Naive thymus-derived CD4-positive, alpha-beta T cell (primary cell): ENCODE measurements around the gene BCR. TPM values are rescaled to one million over a fixed set of nuclear protein-coding genes. Genes with fewer than 3 reads are reported as not detected.

Experiments used
- ATAC-seq: fragments of 150-1000 bp; cut with Tn5 transposase; 2 replicates; pipeline ENCODE4 v1.10.0; 2021; ENCODE audit warnings: mild to moderate bottlenecking, moderate library complexity
- CTCF ChIA-PET: fragments of 350-600 bp; sonication (Branson Sonifier 250); formaldehyde crosslinking; loops from one replicate; lab custom pipeline; 2021; ENCODE audit warnings: antibody characterized with exemption; lab: Charles Lee
- POLR2A ChIA-PET: fragments of 350-600 bp; sonication (Branson Sonifier 250); formaldehyde crosslinking; loops from one replicate; lab custom pipeline; 2021; ENCODE audit warnings: antibody characterized with exemption, inconsistent platforms; lab: Charles Lee
- DNase-seq, 9 donors: peaks; one replicate each; pipeline versions ENCODE4 v3.0.0 to v3.0.0-alpha.2; 2020 to 2022; ENCODE audit warnings: mixed read lengths in 1 of 9
- H3K27ac ChIP-seq: one replicate; pipeline ENCODE4 v1.7.0; 2013; ENCODE audit warnings: mild to moderate bottlenecking, low read depth, low read length, moderate library complexity
- H3K27me3 ChIP-seq, 2 donors: one replicate each; pipeline ENCODE4 v1.7.0; 2013; ENCODE audit warnings: low read length in 2 of 2, mild to moderate bottlenecking in 2 of 2, moderate library complexity in 2 of 2; ENCODE audit not compliant: control insufficient read depth in 2 of 2, insufficient read depth in 2 of 2
- H3K36me3 ChIP-seq, 3 experiments: 1 replicate in 2 of 3; 2 replicates in 1 of 3; pipeline ENCODE4 v1.7.0; 2013; ENCODE audit warnings: low read length in 3 of 3, mild to moderate bottlenecking in 3 of 3, moderate library complexity in 1 of 3; ENCODE audit not compliant: insufficient read depth in 3 of 3, control insufficient read depth in 2 of 3
- H3K4me1 ChIP-seq, 2 donors: one replicate each; pipeline ENCODE4 v1.7.0; 2013; ENCODE audit warnings: low read length in 2 of 2, mild to moderate bottlenecking in 2 of 2, moderate library complexity in 1 of 2; ENCODE audit not compliant: control insufficient read depth in 2 of 2, insufficient read depth in 2 of 2
- H3K4me3 ChIP-seq: 2 replicates; pipeline ENCODE4 v1.7.0; 2013; ENCODE audit warnings: mild to moderate bottlenecking, low read length
- H3K9me3 ChIP-seq, 3 experiments: 1 replicate in 2 of 3; 2 replicates in 1 of 3; pipeline ENCODE4 v1.7.0; 2013; ENCODE audit warnings: low read length in 3 of 3; ENCODE audit not compliant: control insufficient read depth in 2 of 3
- H3K27ac Mint-ChIP-seq, 9 donors: one replicate each; pipeline ENCODE4 v1.8.0; 2020 to 2022; ENCODE audit warnings: mixed read lengths in 9 of 9, mild to moderate bottlenecking in 8 of 9, moderate library complexity in 5 of 9, inconsistent platforms in 2 of 9
- H3K27me3 Mint-ChIP-seq, 5 donors: one replicate each; pipeline ENCODE4 v1.8.0; 2021 to 2022; ENCODE audit warnings: mixed read lengths in 5 of 5, mild to moderate bottlenecking in 1 of 5
- H3K36me3 Mint-ChIP-seq, 5 donors: one replicate each; pipeline ENCODE4 v1.8.0; 2020 to 2022; ENCODE audit warnings: mixed read lengths in 5 of 5, mild to moderate bottlenecking in 3 of 5, inconsistent platforms in 1 of 5
- H3K4me1 Mint-ChIP-seq, 7 donors: one replicate each; pipeline ENCODE4 v1.8.0; 2020 to 2022; ENCODE audit warnings: mixed read lengths in 7 of 7, mild to moderate bottlenecking in 3 of 7, inconsistent platforms in 1 of 7
- H3K4me3 Mint-ChIP-seq, 10 donors: one replicate each; pipeline ENCODE4 v1.8.0; 2020 to 2022; ENCODE audit warnings: mild to moderate bottlenecking in 10 of 10, mixed read lengths in 10 of 10, moderate library complexity in 6 of 10, inconsistent platforms in 2 of 10
- H3K9me3 Mint-ChIP-seq, 11 donors: one replicate each; pipeline ENCODE4 v1.8.0; 2020 to 2022; ENCODE audit warnings: mixed read lengths in 11 of 11, mild to moderate bottlenecking in 4 of 11, inconsistent platforms in 1 of 11, moderate library complexity in 1 of 11
- intact Hi-C, 2 donors: fragments of 100-400 bp; cut with micrococcal nuclease; formaldehyde crosslinking; loops; one replicate each; pipeline ENCODE4 v1.15.1; 2023
- polyA plus RNA-seq, 2 donors: library from polyadenylated mRNA; unstranded; fragments of 300-500 nt; fragmentation: Illumina TruSeq; gene quantifications; one replicate each; pipeline ENCODE4 v1.2.3, GENCODE V29; 2021
- total RNA-seq, 6 experiments: library from RNA in 5 of 6; stranded (reverse) in 5 of 6; gene quantifications; 1 replicate in 5 of 6; 2 replicates in 1 of 6; pipeline ENCODE4 v1.2.3 and lab custom pipeline; 2021 to 2026

BCR gene
- total and polyA plus RNA-seq, 7 experiments from 2014 or later = 6.1 to 103 (median 83.8) TPM

GRCh38 chr22:23267226-23268043 lies 87.1 kb downstream of the BCR start:
- intact Hi-C loops = no loop called here
- Mint-ChIP-seq H3K4me1 (peaks cover 0 to 21% (median 6%) of the 10 kb centered on the region in 7 donors), H3K36me3 (peaks cover 4 to 33% (median 9%) of the 10 kb centered on the region in 5 donors), H3K9me3 (no peaks in the 10 kb centered on the region), H3K27ac (peak overlapping the region in 6 of 9 donors; percentile 16 to 56 (median 38)), H3K27me3 (no peaks in the 10 kb centered on the region), H3K4me3 (no peak overlapping the region)
- ChIA-PET CTCF (no interaction called here), POLR2A (interaction anchor here (0.9 kb wide), 1 partner anchor 90 kb away, joined by 3 read pairs; no protein-coding TSS in a partner anchor)
- no peaks in the 10 kb centered on the region for H3K4me1 ChIP-seq
- DNase-seq (no peak), ATAC-seq (no peak)
- no peak overlapping the region for H3K4me3 ChIP-seq
- H3K9me3 ChIP-seq = no peaks in the 10 kb centered on the region
- H3K27ac ChIP-seq = no peak overlapping the region
- peaks cover 0 to 94% (median 0%) of the 10 kb centered on the region in 3 experiments for H3K36me3 ChIP-seq
- H3K27me3 ChIP-seq = no peaks in the 10 kb centered on the region

GRCh38 chr22:23268139-23268712 lies 87.9 kb downstream of the BCR start:
- Histone ChIP-seq H3K9me3 (no peaks in the 10 kb centered on the region), H3K4me3 (no peak overlapping the region), H3K36me3 (peaks cover 0 to 94% (median under 1%) of the 10 kb centered on the region in 3 experiments), H3K27me3 (no peaks in the 10 kb centered on the region), H3K4me1 (no peaks in the 10 kb centered on the region), H3K27ac (no peak overlapping the region)
- H3K4me1 Mint-ChIP-seq = peaks cover 0 to 21% (median 6%) of the 10 kb centered on the region in 7 donors
- peaks cover 4 to 38% (median 9%) of the 10 kb centered on the region in 5 donors for H3K36me3 Mint-ChIP-seq
- H3K4me3 Mint-ChIP-seq = no peak overlapping the region
- no peaks in the 10 kb centered on the region for H3K9me3 Mint-ChIP-seq
- intact Hi-C loops = no loop called here
- no peaks in the 10 kb centered on the region for H3K27me3 Mint-ChIP-seq
- ATAC-seq (no peak), DNase-seq (no peak)
- H3K27ac Mint-ChIP-seq = peak overlapping the region in 3 of 9 donors; percentile 16 to 38 (median 32)
- ChIA-PET POLR2A (no interaction called here), CTCF (no interaction called here)

- no peaks in the 10 kb centered on the region for H3K9me3 Mint-ChIP-seq
Observed at GRCh38 chr22:23268877-23269276, 88.6 kb downstream of the BCR start.

DNA sequence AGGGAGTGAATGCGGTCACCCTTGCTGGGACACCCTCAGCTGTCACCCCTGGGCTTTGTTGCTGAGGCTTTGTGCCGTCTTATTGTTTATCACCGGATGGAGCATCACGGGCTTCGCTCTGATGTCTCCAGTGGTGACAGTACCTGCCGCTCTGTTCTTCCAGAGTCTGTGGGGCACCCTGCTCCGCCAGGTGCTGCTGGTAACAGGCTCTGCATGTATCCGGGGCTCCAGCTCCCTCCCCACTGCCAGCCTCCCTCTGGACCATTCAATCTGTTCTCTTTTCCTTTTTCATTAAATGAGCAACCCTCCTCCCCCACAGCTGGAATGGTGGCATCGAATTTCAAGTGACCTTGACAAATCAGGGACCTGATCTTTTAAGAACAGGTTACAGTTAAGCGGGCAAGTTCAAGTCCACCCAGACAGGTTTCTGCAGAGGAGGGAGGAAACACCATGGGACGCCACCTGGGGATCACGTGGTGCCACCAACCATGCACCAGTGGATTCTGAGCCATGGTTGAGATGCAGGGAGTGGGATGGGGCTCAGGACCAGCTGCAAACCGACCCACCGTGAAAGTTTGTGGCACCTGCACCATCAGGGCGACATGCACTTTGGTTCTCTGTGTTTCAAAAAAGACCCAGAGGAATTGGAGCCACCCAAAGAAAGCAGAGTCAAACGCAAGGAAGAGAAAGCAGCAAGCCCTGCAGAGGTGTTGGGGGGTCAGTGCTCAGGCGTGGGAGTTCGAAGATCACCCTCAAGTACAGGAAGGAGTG lies 89.3 kb downstream of the BCR start:
- Mint-ChIP-seq H3K4me1 (peaks cover 0 to 11% (median 4%) of the 10 kb centered on the region in 7 donors), H3K36me3 (peaks cover 0 to 37% (median 6%) of the 10 kb centered on the region in 5 donors), H3K27ac (peak overlapping the region in 2 of 9 donors; percentile 56 to 67), H3K27me3 (no peaks in the 10 kb centered on the region), H3K9me3 (no peaks in the 10 kb centered on the region), H3K4me3 (no peak overlapping the region)
- no peaks in the 10 kb centered on the region for H3K9me3 ChIP-seq
- ATAC-seq (no peak), DNase-seq (no peak)
- H3K36me3 ChIP-seq = peaks cover 0 to 93% (median 12%) of the 10 kb centered on the region in 3 experiments
- no peaks in the 10 kb centered on the region for H3K4me1 ChIP-seq
- no peak overlapping the region for H3K4me3 ChIP-seq
- intact Hi-C loops = no loop called here
- ChIA-PET POLR2A (interaction anchor here (0.9 kb wide), 2 partner anchors 84 to 86 kb away, joined by 3 read pairs; no protein-coding TSS in a partner anchor), CTCF (interaction anchor here (1.3 to 1.6 kb wide), 2 partner anchors 12 to 93 kb away, joined by 5 read pairs; no protein-coding TSS in a partner anchor)
- H3K27ac ChIP-seq = no peak overlapping the region
- H3K27me3 ChIP-seq = no peaks in the 10 kb centered on the region

More at GRCh38 chr22:23268877-23269276, 88.6 kb downstream of the BCR start:
- no peak overlapping the region for H3K4me3 ChIP-seq
- peaks cover 0 to 94% (median 7%) of the 10 kb centered on the region in 3 experiments for H3K36me3 ChIP-seq
- CTCF ChIA-PET = interaction anchor here (1.6 kb wide), 1 partner anchor 13 kb away, joined by 5 read pairs; no protein-coding TSS in a partner anchor
- ATAC-seq (no peak), DNase-seq (no peak)
- H3K4me1 Mint-ChIP-seq = peaks cover 0 to 14% (median 4%) of the 10 kb centered on the region in 7 donors
- POLR2A ChIA-PET = interaction anchor here (0.9 kb wide), 1 partner anchor 83 kb away, joined by 3 read pairs; no protein-coding TSS in a partner anchor
- H3K36me3 Mint-ChIP-seq = peaks cover 4 to 38% (median 6%) of the 10 kb centered on the region in 5 donors
- H3K27ac Mint-ChIP-seq = peak overlapping the region in 2 of 9 donors; percentile 32 to 41
- no peaks in the 10 kb centered on the region for H3K9me3 ChIP-seq
- H3K27ac ChIP-seq = no peak overlapping the region
- no peak overlapping the region for H3K4me3 Mint-ChIP-seq
- H3K4me1 ChIP-seq = no peaks in the 10 kb centered on the region
- no peaks in the 10 kb centered on the region for H3K27me3 ChIP-seq
- intact Hi-C loops = no loop called here
- H3K27me3 Mint-ChIP-seq = no peaks in the 10 kb centered on the region

DNA sequence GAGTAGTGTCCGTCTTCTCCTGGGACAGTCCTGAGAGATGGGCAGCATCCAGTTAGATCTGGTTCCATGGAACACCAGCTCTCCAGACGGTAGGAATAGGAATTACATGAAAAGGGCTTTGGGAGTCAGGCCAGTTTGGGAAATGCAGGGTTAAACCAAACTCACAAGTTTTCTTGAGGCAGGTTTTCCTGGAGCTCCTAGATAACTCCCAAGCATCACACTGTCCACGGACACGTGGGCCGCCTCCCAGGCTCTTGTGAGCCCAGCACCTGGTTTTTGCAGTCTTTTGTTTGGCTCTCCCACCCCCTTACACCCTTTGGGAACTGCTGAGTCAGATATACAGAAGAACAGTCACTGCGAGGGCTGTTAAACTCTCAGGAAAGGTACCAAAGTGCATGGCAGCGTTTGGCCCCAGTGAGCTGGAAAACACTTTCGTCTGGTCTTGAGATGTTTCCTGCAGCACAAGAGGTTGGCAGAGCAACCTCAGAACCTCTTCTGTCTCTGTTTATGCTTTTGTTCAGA lies 90.0 kb downstream of the BCR start:
- peak overlapping the region in 3 of 9 donors; percentile 43 to 56 (median 50) for H3K27ac Mint-ChIP-seq
- CTCF ChIA-PET = interaction anchor here (1.3 to 1.6 kb wide), 2 partner anchors 12 to 94 kb away, joined by 5 read pairs; no protein-coding TSS in a partner anchor
- Histone ChIP-seq H3K27me3 (no peaks in the 10 kb centered on the region), H3K4me3 (no peak overlapping the region), H3K36me3 (peaks cover 0 to 92% (median 15%) of the 10 kb centered on the region in 3 experiments), H3K9me3 (no peaks in the 10 kb centered on the region), H3K4me1 (no peaks in the 10 kb centered on the region), H3K27ac (no peak overlapping the region)
- no peaks in the 10 kb centered on the region for H3K9me3 Mint-ChIP-seq
- no peak overlapping the region for H3K4me3 Mint-ChIP-seq
- H3K27me3 Mint-ChIP-seq = no peaks in the 10 kb centered on the region
- POLR2A ChIA-PET = interaction anchor here (0.9 kb wide), 1 partner anchor 86 kb away, joined by 3 read pairs; no protein-coding TSS in a partner anchor
- no peak for DNase-seq
- peaks cover 0 to 11% (median 4%) of the 10 kb centered on the region in 7 donors for H3K4me1 Mint-ChIP-seq
- intact Hi-C loops = no loop called here
- no peak for ATAC-seq
- H3K36me3 Mint-ChIP-seq = peaks cover 0 to 34% (median 6%) of the 10 kb centered on the region in 5 donors
